ENCODE measurements around the gene MSMO1. TPM values are rescaled to one million over a fixed set of nuclear protein-coding genes. Genes with fewer than 3 reads are reported as not detected.

Gene MSMO1
- total and polyA plus RNA-seq, 10 of the 15 experiments (the other 5 are each of a cell fraction or from before 2014, with no cell fraction given): 63.6 to 168 (median 105) TPM

GRCh38 chr4:165380805-165381204, 53.3 kb downstream of the MSMO1 start (continued):
- no peak for TF ChIP-seq ETV6 (conservative IDR thresholded peaks at IDR 0.05 in 1 of 2, IDR thresholded peaks at IDR 0.05 in 1 of 2; ENCODE audit: borderline replicate concordance in 1 of 2, low read depth in 1 of 2)

- in situ Hi-C loops (cut with MboI) (no loop called here), intact Hi-C loops (cut with micrococcal nuclease; ENCODE audit: unreplicated experiment) (no loop called here)
- H3K27ac ChIP-seq (ENCODE audit: control insufficient read depth, insufficient read depth): no peak overlapping the region
- H3K36me3 ChIP-seq (ENCODE audit: control insufficient read depth in 2 of 2, insufficient read depth in 2 of 2, low read length in 1 of 2): no peaks in the 10 kb centered on the region
- no peak overlapping the region for H3K4me3 ChIP-seq
- ChIA-PET POLR2A (no interaction called here), RAD21 (ENCODE audit: unreplicated experiment) (no interaction called here), CTCF (interaction anchor here (0.8 to 1.1 kb wide), 2 partner anchors 30 to 82 kb away, joined by 3 read pairs; no protein-coding TSS in a partner anchor), SMC1A (ENCODE audit: uncharacterized antibody, unreplicated experiment) (no interaction called here)
- no peak overlapping the region for H3K9ac ChIP-seq (ENCODE audit: control insufficient read depth, insufficient read depth, low read length)
- no peak overlapping the region for H2AFZ ChIP-seq (ENCODE audit: control insufficient read depth, low read depth, low read length)
- H3K4me2 ChIP-seq (ENCODE audit: control insufficient read depth, insufficient read depth): no peak overlapping the region
- no peaks in the 10 kb centered on the region for H3K9me3 ChIP-seq (replicated peaks; ENCODE audit: control insufficient read depth, insufficient read depth, low read length)
- ATAC-seq (no peak), FAIRE-seq (no peak), DNase-seq (ENCODE audit: low read depth, low spot score) (no peak)
- BruUV-seq (replicated peaks): no TSS peak
- WGBS (ENCODE audit: insufficient coverage, insufficient replicate concordance, low lambda C conversion rate, missing lambda C conversion rate): 14% methylated on average over 3 of the region's 3 CpGs
- H3K27me3 ChIP-seq (replicated peaks in 1 of 2; ENCODE audit: control insufficient read depth in 2 of 2, insufficient read depth in 2 of 2, low read length in 1 of 2): peaks cover 0 to 19% of the 10 kb centered on the region in 2 experiments; a peak in 3 of 4 replicates
- H4K20me1 ChIP-seq (ENCODE audit: control insufficient read depth, insufficient read depth): no peaks in the 10 kb centered on the region
- no peaks in the 10 kb centered on the region for H3K79me2 ChIP-seq (ENCODE audit: control insufficient read depth, insufficient read depth, low read length)
- TF ChIP-seq ZNF207 (IDR thresholded peaks at IDR 0.05; ENCODE audit: borderline replicate concordance) (no peak), CUX1 (IDR thresholded peaks at IDR 0.05; ENCODE audit: insufficient replicate concordance, low read depth, low read length) (no peak), NR2C2 (IDR thresholded peaks at IDR 0.05; ENCODE audit: borderline replicate concordance, control insufficient read depth, insufficient read length, low read depth) (no peak), BRCA1 (IDR thresholded peaks at IDR 0.05; ENCODE audit: low read depth, low read length) (no peak), NR2F1 (conservative IDR thresholded peaks at IDR 0.05) (no peak), HSF1 (IDR thresholded peaks at IDR 0.05; ENCODE audit: low read depth, low read length) (no peak), TARDBP (IDR thresholded peaks at IDR 0.05; ENCODE audit: borderline replicate concordance) (no peak), RB1 (IDR thresholded peaks at IDR 0.05; ENCODE audit: borderline replicate concordance) (no peak), RFX5 (IDR thresholded peaks at IDR 0.05; ENCODE audit: low read depth, low read length) (no peak), SIX5 (IDR thresholded peaks at IDR 0.05; ENCODE audit: low read depth, low read length, severe bottlenecking) (no peak), FOXK2 (IDR thresholded peaks at IDR 0.05) (no peak), CEBPB (IDR thresholded peaks at IDR 0.05; ENCODE audit: borderline replicate concordance in 1 of 2, low read depth in 2 of 2, low read length in 2 of 2) (no peak), NFYB (IDR thresholded peaks at IDR 0.05; ENCODE audit: insufficient read depth, low read depth, low read length) (no peak), EZH2 (IDR thresholded peaks at IDR 0.05; ENCODE audit: borderline replicate concordance, control insufficient read depth, low read depth, low read length) (no peak)
- no peaks in the 10 kb centered on the region for H3K4me1 ChIP-seq (ENCODE audit: control insufficient read depth, insufficient read depth, low read length)
These were observed 54.4 kb downstream of the MSMO1 start for GRCh38 chr4:165381821-165382373.

Measured in GM12878 (cell line).